ENCODE results near the gene DMBT1.

DNA sequence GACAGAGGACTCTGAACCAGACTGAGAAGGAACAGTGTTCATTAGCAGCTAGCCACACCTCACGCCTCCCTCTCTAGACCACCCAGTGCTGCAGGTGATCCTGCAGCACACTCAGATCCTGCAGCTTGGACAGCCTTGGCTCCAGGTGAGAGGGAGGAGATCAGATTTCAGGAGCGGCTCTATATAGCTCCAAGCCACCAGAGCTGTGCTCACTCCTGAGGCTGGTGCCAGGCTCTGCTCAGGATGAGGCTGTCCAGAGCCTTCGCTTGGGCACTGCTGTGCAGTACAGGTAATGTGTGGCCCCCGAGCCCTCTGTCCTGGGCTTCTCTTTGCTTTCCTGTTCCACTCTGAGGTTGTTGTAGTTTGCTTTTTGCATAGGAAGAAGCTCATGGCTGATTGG lies 96.7 kb downstream of the DMBT1 start:
- TF ChIP-seq, protein P1, sequence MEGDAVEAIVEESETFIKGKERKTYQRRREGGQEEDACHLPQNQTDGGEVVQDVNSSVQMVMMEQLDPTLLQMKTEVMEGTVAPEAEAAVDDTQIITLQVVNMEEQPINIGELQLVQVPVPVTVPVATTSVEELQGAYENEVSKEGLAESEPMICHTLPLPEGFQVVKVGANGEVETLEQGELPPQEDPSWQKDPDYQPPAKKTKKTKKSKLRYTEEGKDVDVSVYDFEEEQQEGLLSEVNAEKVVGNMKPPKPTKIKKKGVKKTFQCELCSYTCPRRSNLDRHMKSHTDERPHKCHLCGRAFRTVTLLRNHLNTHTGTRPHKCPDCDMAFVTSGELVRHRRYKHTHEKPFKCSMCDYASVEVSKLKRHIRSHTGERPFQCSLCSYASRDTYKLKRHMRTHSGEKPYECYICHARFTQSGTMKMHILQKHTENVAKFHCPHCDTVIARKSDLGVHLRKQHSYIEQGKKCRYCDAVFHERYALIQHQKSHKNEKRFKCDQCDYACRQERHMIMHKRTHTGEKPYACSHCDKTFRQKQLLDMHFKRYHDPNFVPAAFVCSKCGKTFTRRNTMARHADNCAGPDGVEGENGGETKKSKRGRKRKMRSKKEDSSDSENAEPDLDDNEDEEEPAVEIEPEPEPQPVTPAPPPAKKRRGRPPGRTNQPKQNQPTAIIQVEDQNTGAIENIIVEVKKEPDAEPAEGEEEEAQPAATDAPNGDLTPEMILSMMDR (IDR thresholded peaks at IDR 0.05; ENCODE audit: insufficient read depth, low read depth, low read length) = no peak
- no peak for TF ChIP-seq EZH2 (IDR thresholded peaks at IDR 0.05; ENCODE audit: insufficient read depth, low read length)
